HepG2 (cell line): ENCODE measurements around the gene RNPS1. TPM values are rescaled to one million over a fixed set of nuclear protein-coding genes. Genes with fewer than 3 reads are reported as not detected.

Experiments
- ATAC-seq: fragments of 200-7000 bp; cut with Tn5 transposase; 3 replicates; pipeline ENCODE4 v1.9.1; 2020; ENCODE audit warnings: mild to moderate bottlenecking, moderate library complexity
- BruUV-seq: library from RNA; stranded (reverse); fragments of 400-500 nt; replicated peaks from 2 replicates; lab custom pipeline; 2021; lab: Mats Ljungman, UMichigan
- CTCF ChIA-PET: fragments of 300-600 bp; formaldehyde crosslinking; extraction: SDS; loops from one replicate; lab custom pipeline; 2021; ENCODE audit warnings: low total read pairs, inconsistent platforms, low intra/inter-chr PET ratio; lab: Yijun Ruan, JAX
- POLR2A ChIA-PET: fragments of 350-600 bp; sonication (Branson Sonifier 250); formaldehyde crosslinking; loops from one replicate; lab custom pipeline; 2020; ENCODE audit warnings: antibody characterized with exemption, inconsistent platforms; lab: Yijun Ruan, JAX
- DNase-seq: peaks from one replicate; pipeline ENCODE4 v3.0.0-alpha.2; 2015; ENCODE audit warnings: low spot score
- FAIRE-seq: peaks from 3 replicates; lab custom pipeline; 2011; peaks lifted over from hg19 to GRCh38; lab: Jason Lieb, UNC
- H2AFZ ChIP-seq: one replicate; pipeline ENCODE4 v1.6.1; 2011; ENCODE audit warnings: low read length, inconsistent platforms
- H3K27ac ChIP-seq: fragments of 300-600 bp; 3 replicates; pipeline ENCODE4 v1.8.0; 2011; ENCODE audit warnings: mixed run types, mild to moderate bottlenecking, mixed read lengths, low read length, inconsistent platforms; ENCODE audit not compliant: insufficient read depth; ENCODE audit errors: extremely low read length
- H3K27me3 ChIP-seq, 2 experiments: fragments of 200-600 bp in 1 of 2; 2 replicates in 1 of 2; 3 replicates in 1 of 2; pipeline versions ENCODE4 v1.6.0 to v1.8.0; 2011; ENCODE audit warnings: low read length in 2 of 2, mild to moderate bottlenecking in 2 of 2, moderate library complexity in 2 of 2, inconsistent platforms in 1 of 2; ENCODE audit not compliant: insufficient read depth in 2 of 2, control insufficient read depth in 1 of 2
- H3K36me3 ChIP-seq, 2 experiments: fragments of 200-600 bp in 1 of 2; replicated peaks in 1 of 2; 2 replicates in 1 of 2; 3 replicates in 1 of 2; pipeline versions ENCODE4 v1.5.1 to v1.8.0; 2011; ENCODE audit warnings: low read length in 2 of 2, inconsistent platforms in 1 of 2; ENCODE audit not compliant: insufficient read depth in 2 of 2, control insufficient read depth in 1 of 2
- H3K4me1 ChIP-seq: 2 replicates; pipeline ENCODE4 v1.5.1; 2012; ENCODE audit warnings: low read length, inconsistent platforms; ENCODE audit not compliant: insufficient read depth
- H3K4me2 ChIP-seq: 2 replicates; pipeline ENCODE4 v1.6.0; 2011; ENCODE audit warnings: low read depth, low read length, inconsistent platforms
- H3K4me3 ChIP-seq, 3 experiments: fragments of 200-600 bp in 1 of 3; sonication (generic), shearing (Covaris generic) in 1 of 3; replicated peaks in 1 of 3; 2 replicates each; pipeline ENCODE4 v1.5.1; 2011 to 2016; ENCODE audit warnings: low read length in 3 of 3, inconsistent platforms in 2 of 3, low read depth in 2 of 3, mild to moderate bottlenecking in 2 of 3, control low read depth in 1 of 3, mixed read lengths in 1 of 3; ENCODE audit not compliant: insufficient read depth in 1 of 3
- H3K79me2 ChIP-seq: one replicate; pipeline ENCODE4 v1.6.1; 2011; ENCODE audit warnings: low read length, inconsistent platforms; ENCODE audit not compliant: insufficient read depth
- H3K9ac ChIP-seq: 2 replicates; pipeline ENCODE4 v1.6.0; 2011; ENCODE audit warnings: mild to moderate bottlenecking, low read depth, low read length, inconsistent platforms; ENCODE audit not compliant: insufficient read depth
- H3K9me3 ChIP-seq: 2 replicates; pipeline ENCODE4 v1.5.1; 2012; ENCODE audit warnings: mild to moderate bottlenecking, low read length
- H4K20me1 ChIP-seq: 2 replicates; pipeline ENCODE4 v1.6.0; 2011; ENCODE audit warnings: inconsistent platforms, mild to moderate bottlenecking, low read length, moderate library complexity; ENCODE audit not compliant: insufficient read depth
- BATF2 ChIP-seq: sonication (generic); formaldehyde crosslinking; IDR thresholded peaks from 2 replicates; pipeline ENCODE4 v1.8.0; 2022; ENCODE audit warnings: mild to moderate bottlenecking, missing genetic modification reagents, moderate library complexity
- GFI1 ChIP-seq: sonication (generic); formaldehyde crosslinking; IDR thresholded peaks from 2 replicates; pipeline ENCODE4 v1.5.0; 2020; ENCODE audit warnings: missing genetic modification reagents, mild to moderate bottlenecking, borderline replicate concordance
- JUN ChIP-seq: sonication (generic); formaldehyde crosslinking; IDR thresholded peaks from 2 replicates; pipeline ENCODE4 v1.4.0; 2020; ENCODE audit warnings: mild to moderate bottlenecking, missing genetic modification reagents
- NCOA1 ChIP-seq: sonication (generic); formaldehyde crosslinking; IDR thresholded peaks from 2 replicates; pipeline ENCODE4 v1.9.0; 2021; ENCODE audit warnings: missing genetic modification reagents
- SMARCC2 ChIP-seq: fragments of 450-650 bp; IDR thresholded peaks from 2 replicates; pipeline ENCODE4 v1.6.1; 2017; ENCODE audit warnings: antibody characterized with exemption, mild to moderate bottlenecking
- ZFP1 ChIP-seq: IDR thresholded peaks from 2 replicates; pipeline ENCODE4 v1.6.1; 2016
- ZFP37 ChIP-seq: sonication (generic); formaldehyde crosslinking; IDR thresholded peaks from 2 replicates; pipeline ENCODE4 v1.4.0; 2020; ENCODE audit warnings: missing genetic modification reagents, borderline replicate concordance
- ZNF121 ChIP-seq: sonication (generic); formaldehyde crosslinking; IDR thresholded peaks from 2 replicates; pipeline ENCODE4 v1.5.0; 2020; ENCODE audit warnings: mild to moderate bottlenecking, missing genetic modification reagents
- ZNF33A ChIP-seq: sonication (generic); formaldehyde crosslinking; IDR thresholded peaks from 2 replicates; pipeline ENCODE4 v1.5.1; 2020; ENCODE audit warnings: missing genetic modification reagents, mild to moderate bottlenecking, moderate library complexity, borderline replicate concordance
- ZNF589 ChIP-seq: sonication (generic); formaldehyde crosslinking; conservative IDR thresholded peaks from 2 replicates; pipeline ENCODE4 v1.8.0; 2022; ENCODE audit warnings: mild to moderate bottlenecking, moderate library complexity, missing genetic modification reagents
- ZNF850 ChIP-seq: sonication (generic); formaldehyde crosslinking; conservative IDR thresholded peaks from 2 replicates; pipeline ENCODE4 v1.9.0; 2021; ENCODE audit warnings: mild to moderate bottlenecking, missing genetic modification reagents
- ZUFSP ChIP-seq: sonication (generic); formaldehyde crosslinking; IDR thresholded peaks from 2 replicates; pipeline ENCODE4 v1.9.0; 2021; ENCODE audit warnings: missing genetic modification reagents, mild to moderate bottlenecking, borderline replicate concordance
- WGBS: methylation state at CpG from one replicate; pipeline ENCODE4 v1.1.6; 2017; ENCODE audit warnings: low lambda C conversion rate; 5-methylcytosine and 5-hydroxymethylcytosine counted together
- in situ Hi-C: cut with HindIII; loops from 2 replicates; pipeline ENCODE4 v1.10.0; 2017; ENCODE audit warnings: low pct_unique_long_range_greater_than_20kb; ENCODE audit not compliant: extremely low pct_ligation_motif_present
- intact Hi-C: fragments of 100-400 bp; cut with micrococcal nuclease; formaldehyde crosslinking; loops from one replicate; pipeline ENCODE4 v1.10.0; 2022; ENCODE audit not compliant: unreplicated experiment
- polyA plus RNA-seq, 8 experiments: library from polyadenylated mRNA; depleted of rRNA in 3 of 8; stranded (reverse) in 7 of 8; unstranded in 1 of 8; fragments of >200 nt; fragmentation: Illumina TruSeq in 4 of 8; extraction: Trizol in 4 of 8; gene quantifications; 2 replicates each; pipeline versions ENCODE4 v1.2.1 to v1.2.3, GENCODE V29; 2011 to 2016; ENCODE audit warnings: low read depth in 4 of 8, missing spikeins in 1 of 8, mixed read lengths in 1 of 8; ENCODE audit not compliant: insufficient read depth in 1 of 8
- total RNA-seq, 5 experiments: library from RNA; depleted of rRNA; stranded (reverse); fragments of >200 nt; fragmentation: Illumina TruSeq; extraction: Trizol; gene quantifications; 2 replicates each; pipeline ENCODE4 v1.2.3, GENCODE V29; 2016; ENCODE audit warnings: low read depth in 1 of 5
- TF ChIP-seq, protein P1 (sequence below): sonication (generic); formaldehyde crosslinking; IDR thresholded peaks from 2 replicates; pipeline ENCODE4 v1.5.1; 2020; ENCODE audit warnings: missing genetic modification reagents, mild to moderate bottlenecking, borderline replicate concordance
- TF ChIP-seq, protein P2 (sequence below): sonication (generic); formaldehyde crosslinking; IDR thresholded peaks from 2 replicates; pipeline ENCODE4 v1.4.0; 2020; ENCODE audit warnings: low read depth, missing genetic modification reagents
- TF ChIP-seq, protein P3 (sequence below): sonication (generic); formaldehyde crosslinking; IDR thresholded peaks from 2 replicates; pipeline ENCODE4 v1.5.1; 2020; ENCODE audit warnings: missing genetic modification reagents, mild to moderate bottlenecking, borderline replicate concordance

The RNPS1 gene
- total and polyA plus RNA-seq, 2 of the 13 experiments (the other 11 are each of a cell fraction or from before 2014, with no cell fraction given) = 126 to 133 TPM

GRCh38 chr16:2257726-2258125 is 10.2 kb downstream of the RNPS1 start:
- intact Hi-C loops (no loop called here), in situ Hi-C loops (no loop called here)
- Histone ChIP-seq H2AFZ (no peak overlapping the region), H3K36me3 (peaks cover 17 to 86% of the 10 kb centered on the region in 2 experiments), H3K4me3 (no peak overlapping the region), H3K9me3 (no peaks in the 10 kb centered on the region), H3K27me3 (no peaks in the 10 kb centered on the region), H4K20me1 (no peaks in the 10 kb centered on the region), H3K27ac (no peak overlapping the region), H3K4me2 (no peak overlapping the region), H3K4me1 (peaks cover 5% of the 10 kb centered on the region; the same call in 1 of the 2 replicates), H3K9ac (no peak overlapping the region), H3K79me2 (peaks cover 13% of the 10 kb centered on the region)
- no peak for ATAC-seq
- ChIA-PET CTCF (no interaction called here), POLR2A (no interaction called here)
- FAIRE-seq = no peak
- WGBS = 95% methylated on average over 6 of the region's 6 CpGs
- no peak for DNase-seq
- BruUV-seq = no TSS peak
- TF ChIP-seq ZNF850 (CRISPR knock-in tag) (no peak), ZFP37 (CRISPR knock-in tag) (no peak), NCOA1 (CRISPR knock-in tag) (no peak), ZUFSP (CRISPR knock-in tag) (no peak), SMARCC2 (no peak), JUN (no peak), ZNF589 (CRISPR knock-in tag) (no peak), ZNF33A (no peak), BATF2 (CRISPR knock-in tag) (no peak), GFI1 (CRISPR knock-in tag) (no peak), ZFP1 (CRISPR knock-in tag) (no peak), ZNF121 (CRISPR knock-in tag) (no peak)
- TF ChIP-seq, protein P1, sequence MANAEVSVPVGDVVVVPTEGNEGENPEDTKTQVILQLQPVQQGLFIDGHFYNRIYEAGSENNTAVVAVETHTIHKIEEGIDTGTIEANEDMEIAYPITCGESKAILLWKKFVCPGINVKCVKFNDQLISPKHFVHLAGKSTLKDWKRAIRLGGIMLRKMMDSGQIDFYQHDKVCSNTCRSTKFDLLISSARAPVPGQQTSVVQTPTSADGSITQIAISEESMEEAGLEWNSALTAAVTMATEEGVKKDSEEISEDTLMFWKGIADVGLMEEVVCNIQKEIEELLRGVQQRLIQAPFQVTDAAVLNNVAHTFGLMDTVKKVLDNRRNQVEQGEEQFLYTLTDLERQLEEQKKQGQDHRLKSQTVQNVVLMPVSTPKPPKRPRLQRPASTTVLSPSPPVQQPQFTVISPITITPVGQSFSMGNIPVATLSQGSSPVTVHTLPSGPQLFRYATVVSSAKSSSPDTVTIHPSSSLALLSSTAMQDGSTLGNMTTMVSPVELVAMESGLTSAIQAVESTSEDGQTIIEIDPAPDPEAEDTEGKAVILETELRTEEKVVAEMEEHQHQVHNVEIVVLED (CRISPR knock-in tag) = no peak
- TF ChIP-seq, protein P2, sequence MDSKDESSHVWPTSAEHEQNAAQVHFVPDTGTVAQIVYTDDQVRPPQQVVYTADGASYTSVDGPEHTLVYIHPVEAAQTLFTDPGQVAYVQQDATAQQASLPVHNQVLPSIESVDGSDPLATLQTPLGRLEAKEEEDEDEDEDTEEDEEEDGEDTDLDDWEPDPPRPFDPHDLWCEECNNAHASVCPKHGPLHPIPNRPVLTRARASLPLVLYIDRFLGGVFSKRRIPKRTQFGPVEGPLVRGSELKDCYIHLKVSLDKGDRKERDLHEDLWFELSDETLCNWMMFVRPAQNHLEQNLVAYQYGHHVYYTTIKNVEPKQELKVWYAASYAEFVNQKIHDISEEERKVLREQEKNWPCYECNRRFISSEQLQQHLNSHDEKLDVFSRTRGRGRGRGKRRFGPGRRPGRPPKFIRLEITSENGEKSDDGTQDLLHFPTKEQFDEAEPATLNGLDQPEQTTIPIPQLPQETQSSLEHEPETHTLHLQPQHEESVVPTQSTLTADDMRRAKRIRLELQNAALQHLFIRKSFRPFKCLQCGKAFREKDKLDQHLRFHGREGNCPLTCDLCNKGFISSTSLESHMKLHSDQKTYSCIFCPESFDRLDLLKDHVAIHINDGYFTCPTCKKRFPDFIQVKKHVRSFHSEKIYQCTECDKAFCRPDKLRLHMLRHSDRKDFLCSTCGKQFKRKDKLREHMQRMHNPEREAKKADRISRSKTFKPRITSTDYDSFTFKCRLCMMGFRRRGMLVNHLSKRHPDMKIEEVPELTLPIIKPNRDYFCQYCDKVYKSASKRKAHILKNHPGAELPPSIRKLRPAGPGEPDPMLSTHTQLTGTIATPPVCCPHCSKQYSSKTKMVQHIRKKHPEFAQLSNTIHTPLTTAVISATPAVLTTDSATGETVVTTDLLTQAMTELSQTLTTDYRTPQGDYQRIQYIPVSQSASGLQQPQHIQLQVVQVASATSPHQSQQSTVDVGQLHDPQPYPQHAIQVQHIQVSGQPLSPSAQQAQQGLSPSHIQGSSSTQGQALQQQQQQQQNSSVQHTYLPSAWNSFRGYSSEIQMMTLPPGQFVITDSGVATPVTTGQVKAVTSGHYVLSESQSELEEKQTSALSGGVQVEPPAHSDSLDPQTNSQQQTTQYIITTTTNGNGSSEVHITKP (CRISPR knock-in tag) = no peak
- TF ChIP-seq, protein P3, sequence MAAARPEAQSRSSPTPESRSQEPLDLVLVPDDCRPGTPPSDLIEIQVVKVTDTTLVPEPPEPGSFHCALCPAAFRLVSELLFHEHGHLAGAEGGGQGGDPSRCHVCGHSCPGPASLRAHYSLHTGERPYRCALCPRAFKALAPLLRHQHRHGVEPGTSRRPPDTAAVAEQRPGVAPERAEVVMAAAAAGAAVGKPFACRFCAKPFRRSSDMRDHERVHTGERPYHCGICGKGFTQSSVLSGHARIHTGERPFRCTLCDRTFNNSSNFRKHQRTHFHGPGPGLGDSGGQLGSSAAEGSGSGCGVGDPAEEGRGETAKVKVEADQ = no peak
